Measurements from ENCODE around the gene EFNA4. TPM values are rescaled to one million over a fixed set of nuclear protein-coding genes. Genes with fewer than 3 reads are reported as not detected.

Gene EFNA4
- total RNA-seq, 1 experiment from 2014 or later: 7.4 TPM

DNA sequence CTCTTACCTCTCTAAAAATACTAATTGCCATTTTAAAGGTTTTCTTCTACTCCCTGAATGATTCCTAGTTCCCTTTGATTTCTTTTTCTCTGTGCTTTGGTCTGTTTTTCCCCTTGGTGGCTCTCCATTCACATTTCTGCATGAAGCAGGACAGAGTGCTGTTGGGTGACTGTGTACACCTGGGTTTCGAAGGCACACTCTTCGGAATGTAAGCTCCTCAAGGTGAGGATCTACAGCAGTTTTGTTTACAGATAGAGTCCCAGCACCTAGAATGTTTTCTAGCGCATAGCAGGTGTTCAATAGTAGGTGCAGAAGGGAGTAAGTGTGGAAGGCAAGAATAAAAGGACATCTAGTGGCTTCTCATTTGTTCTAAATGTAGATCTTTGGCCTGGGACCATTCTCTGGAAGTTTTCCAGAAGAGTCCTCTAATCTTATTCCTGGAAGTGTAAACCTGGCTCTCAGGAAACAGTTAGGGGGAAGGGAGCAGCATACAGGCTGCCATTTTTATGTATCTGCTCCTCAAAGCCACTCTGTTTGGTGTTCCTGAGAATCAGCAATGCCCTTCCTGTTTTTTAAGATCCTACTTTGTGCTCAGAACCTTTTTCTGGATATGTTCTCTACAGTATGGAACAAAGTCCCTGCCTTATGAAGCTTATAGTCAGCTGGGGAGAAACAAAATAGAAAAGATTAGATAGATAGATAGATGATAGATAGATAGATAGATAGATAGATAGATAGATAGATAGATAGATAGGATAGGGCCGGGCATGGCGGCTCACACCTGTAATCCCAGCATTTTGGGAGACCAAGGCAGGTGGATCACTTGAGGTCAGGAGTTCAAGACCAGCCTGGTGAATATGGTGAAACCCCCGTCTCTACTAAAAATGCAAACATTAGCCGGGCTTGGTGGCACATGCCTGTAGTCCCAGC is 41.3 kb downstream of the EFNA4 start:
- Mint-ChIP-seq H3K9me3 (ENCODE audit: unreplicated experiment) (no peaks in the 10 kb centered on the region), H3K27me3 (ENCODE audit: insufficient read depth, unreplicated experiment) (no peaks in the 10 kb centered on the region), H3K36me3 (ENCODE audit: insufficient read depth, unreplicated experiment) (peaks cover 7% of the 10 kb centered on the region), H3K4me3 (ENCODE audit: unreplicated experiment) (no peak overlapping the region), H3K27ac (ENCODE audit: low read depth, unreplicated experiment) (no peak overlapping the region), H3K4me1 (ENCODE audit: insufficient read depth, unreplicated experiment) (peaks cover 18% of the 10 kb centered on the region)
- TF ChIP-seq, protein P1, sequence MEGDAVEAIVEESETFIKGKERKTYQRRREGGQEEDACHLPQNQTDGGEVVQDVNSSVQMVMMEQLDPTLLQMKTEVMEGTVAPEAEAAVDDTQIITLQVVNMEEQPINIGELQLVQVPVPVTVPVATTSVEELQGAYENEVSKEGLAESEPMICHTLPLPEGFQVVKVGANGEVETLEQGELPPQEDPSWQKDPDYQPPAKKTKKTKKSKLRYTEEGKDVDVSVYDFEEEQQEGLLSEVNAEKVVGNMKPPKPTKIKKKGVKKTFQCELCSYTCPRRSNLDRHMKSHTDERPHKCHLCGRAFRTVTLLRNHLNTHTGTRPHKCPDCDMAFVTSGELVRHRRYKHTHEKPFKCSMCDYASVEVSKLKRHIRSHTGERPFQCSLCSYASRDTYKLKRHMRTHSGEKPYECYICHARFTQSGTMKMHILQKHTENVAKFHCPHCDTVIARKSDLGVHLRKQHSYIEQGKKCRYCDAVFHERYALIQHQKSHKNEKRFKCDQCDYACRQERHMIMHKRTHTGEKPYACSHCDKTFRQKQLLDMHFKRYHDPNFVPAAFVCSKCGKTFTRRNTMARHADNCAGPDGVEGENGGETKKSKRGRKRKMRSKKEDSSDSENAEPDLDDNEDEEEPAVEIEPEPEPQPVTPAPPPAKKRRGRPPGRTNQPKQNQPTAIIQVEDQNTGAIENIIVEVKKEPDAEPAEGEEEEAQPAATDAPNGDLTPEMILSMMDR (IDR thresholded peaks at IDR 0.05; ENCODE audit: unreplicated experiment): no peak
- ChIA-PET CTCF (interaction anchor here (0.8 to 5.6 kb wide), 6 partner anchors 11 to 68 kb away, joined by 3 to 51 read pairs (median 5); partner anchors contain the start of gene KRTCAP2), POLR2A (interaction anchor here (0.7 to 4.2 kb wide), 2 partner anchors 19 to 65 kb away, joined by 4 to 29 read pairs; no protein-coding TSS in a partner anchor)
- BruUV-seq (replicated peaks): no TSS peak
- intact Hi-C loops (cut with micrococcal nuclease): no loop called here
- DNase-seq (ENCODE audit: unreplicated experiment): no peak

DNA sequence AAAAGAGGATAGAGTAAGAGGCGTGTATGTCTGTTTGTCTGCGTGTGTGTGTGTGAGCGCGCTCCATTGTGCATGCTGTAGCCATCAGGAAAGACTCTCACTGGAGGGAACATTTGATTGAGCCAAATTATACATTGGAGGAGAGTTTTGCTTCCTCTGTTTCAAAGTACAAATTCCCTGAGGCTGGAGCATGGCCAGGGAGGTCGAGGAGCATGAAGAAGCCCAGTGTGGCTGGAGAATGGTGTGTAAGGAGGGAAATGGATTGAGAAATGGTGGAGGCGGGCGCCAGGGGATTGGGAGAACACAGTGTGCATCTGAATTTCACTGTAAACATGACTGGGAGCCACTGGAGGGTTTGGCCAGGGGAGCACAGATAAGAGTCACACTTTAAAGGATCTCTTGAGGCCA is 42.1 kb downstream of the EFNA4 start:
- intact Hi-C loops (cut with micrococcal nuclease): no loop called here
- no TSS peak for BruUV-seq (replicated peaks)
- H3K27ac Mint-ChIP-seq (ENCODE audit: low read depth, unreplicated experiment): peak overlapping the region; percentile 4
- H3K36me3 Mint-ChIP-seq (ENCODE audit: insufficient read depth, unreplicated experiment): peaks cover 7% of the 10 kb centered on the region
- CTCF ChIA-PET: interaction anchor here (0.6 to 5.6 kb wide), 6 partner anchors 10 to 426 kb away, joined by 4 to 51 read pairs (median 6); partner anchors contain the start of gene KRTCAP2
- POLR2A ChIA-PET: interaction anchor here (1.5 to 4.2 kb wide), 2 partner anchors 19 to 29 kb away, joined by 5 to 29 read pairs; no protein-coding TSS in a partner anchor
- TF ChIP-seq, protein P1 (IDR thresholded peaks at IDR 0.05; ENCODE audit: unreplicated experiment): no peak
- DNase-seq (ENCODE audit: unreplicated experiment): peak; percentile 26
- H3K9me3 Mint-ChIP-seq (ENCODE audit: unreplicated experiment): no peaks in the 10 kb centered on the region
- no peak overlapping the region for H3K4me3 Mint-ChIP-seq (ENCODE audit: unreplicated experiment)
- H3K27me3 Mint-ChIP-seq (ENCODE audit: insufficient read depth, unreplicated experiment): no peaks in the 10 kb centered on the region
- peaks cover 18% of the 10 kb centered on the region for H3K4me1 Mint-ChIP-seq (ENCODE audit: insufficient read depth, unreplicated experiment)

DNA sequence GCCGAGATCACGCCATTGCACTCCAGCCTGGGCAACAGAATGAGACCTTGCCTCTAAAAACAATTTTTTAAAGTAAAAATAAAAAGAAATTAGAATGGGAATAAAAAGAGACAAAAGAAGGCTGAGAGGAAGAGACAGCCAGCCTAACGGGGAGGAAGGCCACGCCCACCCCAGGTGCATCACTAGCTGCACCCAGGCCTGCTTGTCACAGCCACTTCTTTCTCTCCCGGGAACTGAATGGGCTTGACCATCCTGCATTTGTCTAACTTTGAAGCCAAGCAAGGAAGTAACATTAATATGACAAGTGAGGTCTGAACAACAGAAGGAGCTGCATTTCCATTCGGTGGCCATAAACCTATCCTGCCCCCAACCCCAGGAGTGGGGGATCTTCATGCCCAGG is 43.3 kb downstream of the EFNA4 start:
- ChIA-PET POLR2A (interaction anchor here (0.6 to 1.6 kb wide), 10 partner anchors 12 to 500 kb away, joined by 3 to 5 read pairs (median 4); no protein-coding TSS in a partner anchor), CTCF (interaction anchor here (0.5 to 5.6 kb wide), 10 partner anchors 9 to 601 kb away, joined by 3 to 51 read pairs (median 6); partner anchors contain the start of gene KRTCAP2)
- Mint-ChIP-seq H3K27ac (ENCODE audit: low read depth, unreplicated experiment) (no peak overlapping the region), H3K4me1 (ENCODE audit: insufficient read depth, unreplicated experiment) (peaks cover 18% of the 10 kb centered on the region), H3K27me3 (ENCODE audit: insufficient read depth, unreplicated experiment) (no peaks in the 10 kb centered on the region), H3K4me3 (ENCODE audit: unreplicated experiment) (no peak overlapping the region), H3K9me3 (ENCODE audit: unreplicated experiment) (no peaks in the 10 kb centered on the region), H3K36me3 (ENCODE audit: insufficient read depth, unreplicated experiment) (peaks cover under 1% of the 10 kb centered on the region)
- TF ChIP-seq, protein P1 (IDR thresholded peaks at IDR 0.05; ENCODE audit: unreplicated experiment): no peak
- no peak for DNase-seq (ENCODE audit: unreplicated experiment)
- intact Hi-C loops (cut with micrococcal nuclease): no loop called here
- no TSS peak for BruUV-seq (replicated peaks)
